Vagina (tissue), 2 donors: Measurements from ENCODE around the gene CHPT1.

Experiments used
- CTCF ChIP-seq, 3 experiments: fragments of 450-650 bp in 2 of 3; fragments of 200-600 bp in 1 of 3; sonication (generic) in 1 of 3; IDR thresholded peaks; one replicate each; pipeline ENCODE4 v1.5.1; 2017 to 2019; ENCODE audit warnings: antibody characterized with exemption in 3 of 3, mild to moderate bottlenecking in 2 of 3, moderate library complexity in 2 of 3
- POLR2A ChIP-seq, 2 donors: fragments of 450-650 bp; IDR thresholded peaks; one replicate each; pipeline ENCODE4 v1.6.1; 2017; ENCODE audit warnings: antibody characterized with exemption in 2 of 2, mild to moderate bottlenecking in 2 of 2, moderate library complexity in 2 of 2

GRCh38 chr12:101697930-101698799, 725 bp downstream of the CHPT1 start:
- TF ChIP-seq CTCF (IDR thresholded peaks at IDR 0.05): no peak
- no peak for TF ChIP-seq POLR2A (IDR thresholded peaks at IDR 0.05)
